ENCODE data around the gene CDH12.

DNA sequence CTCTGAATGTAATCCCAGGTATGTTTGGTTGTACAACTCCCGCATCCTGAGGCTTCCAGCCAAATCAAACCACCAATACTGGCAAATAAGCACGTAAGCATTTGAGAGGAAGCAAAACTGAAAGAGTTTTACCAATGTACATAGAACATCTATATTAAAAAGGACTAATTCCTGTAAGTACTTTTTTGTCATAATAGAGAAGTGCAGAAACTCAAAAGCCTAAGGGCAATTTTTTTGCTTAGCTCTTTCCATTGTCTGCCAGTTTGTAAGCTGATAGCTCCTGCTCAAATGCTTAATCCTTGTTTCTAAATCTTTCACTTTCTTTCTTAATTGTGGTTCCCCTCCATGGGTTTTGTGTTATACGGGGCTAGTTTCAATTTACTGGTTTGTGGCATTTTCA lies 1151.8 kb downstream of the CDH12 start:
- TF ChIP-seq CTCF (IDR thresholded peaks at IDR 0.05; ENCODE audit: low read depth, low read length, missing input control) (no peak), TAF1 (conservative IDR thresholded peaks at IDR 0.05) (no peak)
